ENCODE data around the gene SEZ6L. TPM values are rescaled to one million over a fixed set of nuclear protein-coding genes. Genes with fewer than 3 reads are reported as not detected.

The SEZ6L gene
- total RNA-seq, 4 donors from 2014 or later: 0.26 to 2.6 TPM; not detected in 2

DNA sequence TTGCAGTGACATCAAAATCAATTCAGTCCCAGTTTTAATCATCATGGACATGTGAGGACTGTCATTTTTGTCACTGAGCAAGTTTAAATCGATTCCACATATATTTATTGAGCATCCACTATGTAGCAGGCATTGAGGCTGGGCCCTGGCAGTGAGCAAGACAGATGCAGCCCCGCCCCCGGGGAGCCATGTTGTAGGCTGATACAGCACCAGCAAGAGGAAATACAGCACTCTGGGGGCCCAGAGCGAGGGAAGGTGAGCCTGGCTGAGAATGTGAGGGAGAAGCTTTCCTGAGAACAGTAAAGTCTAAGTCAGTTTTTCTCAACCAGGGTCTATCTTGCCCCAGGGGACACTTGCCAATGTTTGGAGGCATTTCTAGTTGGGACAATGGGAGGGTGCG, 151.2 kb downstream of the SEZ6L start:
- no peaks in the 10 kb centered on the region for H3K4me1 ChIP-seq
- H3K4me3 ChIP-seq: no peak overlapping the region
- no peaks in the 10 kb centered on the region for H3K9me3 ChIP-seq
- no peak for DNase-seq
- no peak overlapping the region for H3K27ac ChIP-seq
- no peaks in the 10 kb centered on the region for H3K36me3 ChIP-seq
- H3K27me3 ChIP-seq: no peaks in the 10 kb centered on the region
- intact Hi-C loops (cut with DNase I; ENCODE audit: low total_unique reads): no loop called here
- no peak for TF ChIP-seq POLR2A (IDR thresholded peaks at IDR 0.05)
- TF ChIP-seq, protein P1, sequence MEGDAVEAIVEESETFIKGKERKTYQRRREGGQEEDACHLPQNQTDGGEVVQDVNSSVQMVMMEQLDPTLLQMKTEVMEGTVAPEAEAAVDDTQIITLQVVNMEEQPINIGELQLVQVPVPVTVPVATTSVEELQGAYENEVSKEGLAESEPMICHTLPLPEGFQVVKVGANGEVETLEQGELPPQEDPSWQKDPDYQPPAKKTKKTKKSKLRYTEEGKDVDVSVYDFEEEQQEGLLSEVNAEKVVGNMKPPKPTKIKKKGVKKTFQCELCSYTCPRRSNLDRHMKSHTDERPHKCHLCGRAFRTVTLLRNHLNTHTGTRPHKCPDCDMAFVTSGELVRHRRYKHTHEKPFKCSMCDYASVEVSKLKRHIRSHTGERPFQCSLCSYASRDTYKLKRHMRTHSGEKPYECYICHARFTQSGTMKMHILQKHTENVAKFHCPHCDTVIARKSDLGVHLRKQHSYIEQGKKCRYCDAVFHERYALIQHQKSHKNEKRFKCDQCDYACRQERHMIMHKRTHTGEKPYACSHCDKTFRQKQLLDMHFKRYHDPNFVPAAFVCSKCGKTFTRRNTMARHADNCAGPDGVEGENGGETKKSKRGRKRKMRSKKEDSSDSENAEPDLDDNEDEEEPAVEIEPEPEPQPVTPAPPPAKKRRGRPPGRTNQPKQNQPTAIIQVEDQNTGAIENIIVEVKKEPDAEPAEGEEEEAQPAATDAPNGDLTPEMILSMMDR (IDR thresholded peaks at IDR 0.05): no peak

DNA sequence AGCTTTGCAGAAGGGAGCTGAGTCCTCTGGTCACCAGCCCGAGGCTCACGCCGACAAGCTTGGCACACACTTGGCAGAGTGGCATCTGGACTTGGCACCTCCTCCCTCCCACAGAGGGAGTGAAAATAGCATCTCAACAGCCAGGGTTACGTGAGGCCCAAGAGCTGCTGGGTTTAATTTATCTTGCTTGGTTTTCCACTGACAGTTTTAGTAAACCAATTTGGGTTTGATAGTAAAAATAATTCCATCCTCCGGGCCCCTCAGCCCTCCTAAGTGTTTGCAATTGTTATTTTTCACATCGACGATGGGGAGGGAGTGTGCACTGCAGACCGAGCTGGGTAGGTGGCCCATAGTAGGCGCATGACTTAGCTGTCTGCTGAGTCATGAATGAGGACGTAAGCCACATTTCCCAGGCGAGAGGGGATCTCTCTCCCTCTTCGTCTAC, 152.2 kb downstream of the SEZ6L start:
- no peak overlapping the region for H3K27ac ChIP-seq
- no peaks in the 10 kb centered on the region for H3K36me3 ChIP-seq
- TF ChIP-seq POLR2A (IDR thresholded peaks at IDR 0.05): no peak
- TF ChIP-seq, protein P1 (IDR thresholded peaks at IDR 0.05): no peak
- DNase-seq: no peak
- intact Hi-C loops (cut with DNase I; ENCODE audit: low total_unique reads): no loop called here
- H3K4me3 ChIP-seq: no peak overlapping the region
- H3K27me3 ChIP-seq: no peaks in the 10 kb centered on the region
- no peaks in the 10 kb centered on the region for H3K4me1 ChIP-seq
- no peaks in the 10 kb centered on the region for H3K9me3 ChIP-seq

DNA sequence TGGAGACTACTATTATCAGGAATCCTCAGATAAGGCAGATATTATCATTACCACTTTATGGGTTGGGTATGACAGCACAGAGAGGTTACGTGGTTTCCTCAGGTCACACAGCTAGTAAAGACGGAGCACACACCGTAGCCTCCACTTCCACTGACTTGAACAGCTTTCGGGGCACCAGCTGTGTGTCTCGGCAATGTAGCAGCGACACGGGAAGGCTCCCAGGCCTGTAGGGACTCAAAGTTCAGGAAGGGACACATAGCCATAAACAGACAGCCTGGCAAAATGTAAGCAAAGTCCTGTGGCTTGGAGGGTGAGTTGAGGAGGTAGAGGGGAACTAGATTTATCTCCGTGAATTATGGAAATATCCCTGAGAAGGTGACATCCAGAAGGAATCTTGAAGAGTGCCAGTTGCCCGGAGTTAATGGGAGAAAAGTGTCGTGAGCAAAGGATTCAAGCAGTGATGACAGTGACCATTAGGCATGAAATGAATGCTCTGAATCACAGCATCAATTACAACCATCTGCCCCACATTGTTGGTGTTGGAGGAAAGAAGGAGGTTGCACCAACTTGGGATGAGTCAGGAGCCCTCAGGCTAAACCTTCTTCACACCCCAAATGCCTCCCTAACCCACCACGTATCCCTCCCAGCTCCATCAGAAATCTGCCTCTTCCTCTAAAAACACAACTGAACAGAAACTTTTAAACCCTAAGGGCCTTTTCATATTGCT, 153.1 kb downstream of the SEZ6L start:
- intact Hi-C loops (cut with DNase I; ENCODE audit: low total_unique reads): no loop called here
- DNase-seq: no peak
- H3K4me1 ChIP-seq: no peaks in the 10 kb centered on the region

DNA sequence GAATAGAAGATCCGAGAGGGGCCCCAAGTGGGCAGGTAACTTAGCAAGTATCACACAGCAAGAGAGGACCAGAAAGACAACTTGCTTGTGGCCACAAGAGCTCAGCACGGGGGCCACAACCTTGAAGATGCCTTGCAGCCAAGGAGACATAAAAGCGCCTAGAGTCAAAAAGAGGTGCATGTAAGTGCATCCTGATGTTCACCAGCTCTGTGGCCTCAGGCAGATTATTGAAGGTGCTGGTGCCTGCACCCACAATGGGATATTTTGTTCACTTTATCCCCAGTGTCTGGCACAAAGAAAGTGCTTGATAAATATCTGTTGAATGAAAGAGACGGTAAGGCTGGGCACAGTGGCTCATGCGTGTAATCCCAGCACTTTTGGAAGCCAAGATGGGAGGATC, 153.8 kb downstream of the SEZ6L start:
- H3K27ac ChIP-seq: no peak overlapping the region
- intact Hi-C loops (cut with DNase I; ENCODE audit: low total_unique reads): no loop called here
- no peaks in the 10 kb centered on the region for H3K4me1 ChIP-seq
- no peak overlapping the region for H3K4me3 ChIP-seq
- H3K9me3 ChIP-seq: no peaks in the 10 kb centered on the region
- H3K36me3 ChIP-seq: no peaks in the 10 kb centered on the region
- no peaks in the 10 kb centered on the region for H3K27me3 ChIP-seq
- TF ChIP-seq, protein P1 (IDR thresholded peaks at IDR 0.05): no peak
- TF ChIP-seq POLR2A (IDR thresholded peaks at IDR 0.05): no peak
- DNase-seq: no peak

More for the DNA sequence above, 153.1 kb downstream of the SEZ6L start:
- Histone ChIP-seq H3K4me3 (no peak overlapping the region), H3K27me3 (no peaks in the 10 kb centered on the region), H3K36me3 (no peaks in the 10 kb centered on the region), H3K9me3 (no peaks in the 10 kb centered on the region), H3K27ac (no peak overlapping the region)
- TF ChIP-seq, protein P1 (IDR thresholded peaks at IDR 0.05): no peak
- no peak for TF ChIP-seq POLR2A (IDR thresholded peaks at IDR 0.05)

DNA sequence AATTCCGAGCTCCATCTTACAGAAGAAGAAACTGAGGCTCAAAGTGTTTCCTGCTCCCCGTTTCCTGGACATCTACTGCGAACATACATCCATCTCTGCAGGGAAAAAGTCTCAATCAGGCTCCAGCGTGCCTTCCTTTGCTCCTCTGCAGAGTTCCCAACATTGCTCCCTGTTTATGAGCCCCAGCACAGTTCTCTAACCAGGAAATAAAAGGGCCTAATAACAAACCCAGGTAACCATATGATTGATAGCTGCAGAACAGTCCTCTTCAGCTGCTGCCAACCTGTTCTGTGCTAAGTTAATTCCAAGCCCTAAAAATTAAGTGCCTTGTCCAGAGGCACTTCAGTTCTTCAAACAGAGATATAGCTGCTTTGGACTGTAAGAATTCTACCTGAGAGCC, 154.9 kb downstream of the SEZ6L start:
- Histone ChIP-seq H3K27me3 (no peaks in the 10 kb centered on the region), H3K4me3 (no peak overlapping the region), H3K36me3 (no peaks in the 10 kb centered on the region), H3K4me1 (no peaks in the 10 kb centered on the region), H3K9me3 (no peaks in the 10 kb centered on the region), H3K27ac (no peak overlapping the region)
- DNase-seq: no peak
- intact Hi-C loops (cut with DNase I; ENCODE audit: low total_unique reads): no loop called here
- no peak for TF ChIP-seq POLR2A (IDR thresholded peaks at IDR 0.05)
- TF ChIP-seq, protein P1 (IDR thresholded peaks at IDR 0.05): no peak
